Measurements from ENCODE around the gene DCP2.
"Not testable (repeated sequence)": the region's sequence is repeated elsewhere in the genome, so short reads cannot be mapped to it uniquely, and the experiment has no call there.

DCP2 gene

GRCh38 chr5:112976432-112977309 is at the start of gene DCP2:
Gene DCP2 (plus strand): TSS chr5:112976798. CDS start chr5:112976934, 136 bp downstream.
- DNase-seq: peak; percentile 99

DNA sequence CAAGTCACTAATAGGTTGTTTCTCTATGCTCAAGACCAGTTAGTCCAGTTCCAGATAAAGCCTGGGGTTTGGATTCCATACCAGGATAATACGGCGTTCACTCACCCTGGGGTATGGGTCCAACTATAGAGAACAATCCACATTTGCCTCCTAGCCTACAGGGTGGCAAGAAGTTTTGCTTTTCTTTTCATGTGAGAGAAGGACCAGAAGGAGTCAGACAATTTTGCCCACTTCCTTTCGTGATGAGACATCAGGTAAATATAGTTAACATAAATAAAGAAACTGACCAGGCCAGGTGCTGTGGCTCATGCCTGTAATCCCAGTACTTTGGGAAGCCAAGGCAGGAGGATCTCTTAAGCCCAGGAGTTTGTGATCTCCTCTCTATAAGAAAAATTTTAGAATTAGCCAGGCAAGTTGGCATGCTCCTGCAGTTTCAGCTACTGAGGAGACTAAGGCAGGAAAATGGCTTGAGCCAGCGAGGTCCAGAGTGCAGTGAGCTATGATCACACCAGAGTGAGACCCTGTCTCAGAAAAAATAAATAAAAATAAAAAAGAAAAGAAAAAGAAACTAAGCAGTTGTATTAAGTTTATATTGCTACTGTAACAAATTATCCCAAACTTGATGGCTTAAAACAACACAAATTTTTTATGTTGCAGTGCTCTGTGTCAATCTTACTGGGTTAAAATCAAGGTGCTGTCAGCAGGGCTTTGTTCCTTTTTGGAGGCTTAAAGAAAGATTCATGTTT is 47.1 kb upstream of the DCP2 start:
- no peak for DNase-seq

DNA sequence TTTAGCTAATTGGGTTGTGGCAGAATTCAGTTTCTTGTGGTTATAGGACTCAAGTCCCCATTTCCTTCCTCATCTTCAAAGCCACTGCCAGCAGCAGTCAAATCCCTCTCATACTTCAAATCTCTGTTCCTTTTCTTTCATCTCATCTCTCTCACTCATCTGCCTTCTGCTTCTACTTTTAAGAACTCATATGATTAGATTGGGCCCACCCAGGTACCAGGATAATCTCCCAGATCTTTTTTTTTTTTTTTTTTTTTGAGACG is 46.6 kb upstream of the DCP2 start:
- DNase-seq: no peak

DNA sequence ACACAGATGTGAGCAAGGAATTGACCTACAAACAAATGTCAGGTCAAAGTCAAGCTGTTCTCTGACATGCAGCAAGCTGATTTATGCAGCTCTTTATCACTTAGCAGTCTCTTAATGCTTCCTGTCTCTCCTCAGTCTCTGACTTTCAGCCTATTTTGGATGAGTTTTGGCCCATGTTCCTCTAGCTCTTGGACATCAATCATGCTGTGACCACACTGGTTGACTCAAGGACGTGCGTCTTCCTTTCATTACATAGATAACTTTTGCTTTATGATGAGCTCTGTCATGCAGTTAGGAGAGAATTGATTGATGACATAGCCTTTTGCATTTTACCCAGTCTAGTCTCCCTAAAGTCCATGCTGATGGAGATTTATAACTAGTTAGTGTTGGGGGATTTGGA is 45.1 kb upstream of the DCP2 start:
- DNase-seq: no peak

GRCh38 chr5:112933105-112933504 is 43.5 kb upstream of the DCP2 start:
- DNase-seq: no peak

- DNase-seq: peak; percentile 78
These were observed 42.8 kb upstream of the DCP2 start for GRCh38 chr5:112933651-112934365.

GRCh38 chr5:112934366-112934663 is 42.3 kb upstream of the DCP2 start:
- DNase-seq: no peak

DNA sequence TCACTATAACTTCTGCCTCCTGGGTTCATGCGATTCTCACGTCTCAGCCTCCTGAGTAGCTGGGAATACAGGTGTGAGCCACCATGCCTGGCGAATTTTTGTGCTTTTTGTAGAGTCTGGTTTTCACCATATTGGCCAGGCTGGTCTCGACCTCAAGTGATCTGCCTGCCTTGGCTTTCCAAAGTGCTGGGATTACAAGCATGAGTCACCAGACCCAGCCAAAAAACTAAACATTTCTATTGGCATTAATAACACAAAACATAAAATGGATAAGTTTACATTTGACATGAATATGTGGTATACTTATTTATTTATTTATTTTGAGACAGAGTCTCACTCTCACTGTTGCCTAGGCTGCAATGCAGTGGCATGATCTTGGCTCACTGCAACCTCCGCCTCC is 40.9 kb upstream of the DCP2 start:
- peak; percentile 53 for DNase-seq

- DNase-seq: no peak
These were observed 38.3 kb upstream of the DCP2 start for GRCh38 chr5:112938286-112938685.

- no peak for DNase-seq
These were observed 35.9 kb upstream of the DCP2 start for GRCh38 chr5:112940670-112941069.

DNA sequence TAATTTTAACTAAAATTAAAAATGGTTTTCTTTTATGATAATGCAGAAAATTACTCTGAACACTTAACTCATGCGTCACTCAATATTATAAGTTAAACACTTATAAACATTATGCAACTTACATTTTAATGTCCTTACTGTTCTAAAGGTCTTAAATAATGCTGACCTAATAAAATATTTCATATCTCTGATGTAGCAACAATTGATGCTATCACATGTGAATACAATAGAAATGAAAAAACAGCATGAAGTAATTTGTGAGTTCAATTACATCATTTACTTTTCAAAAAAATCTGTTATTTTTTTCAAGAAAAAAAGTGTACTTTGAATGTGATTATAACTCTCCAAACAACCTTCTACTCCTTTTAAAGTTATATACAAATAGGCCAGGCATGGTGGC is 28.1 kb upstream of the DCP2 start:
- DNase-seq: peak; percentile 27

GRCh38 chr5:112951124-112951702 is 25.4 kb upstream of the DCP2 start:
- DNase-seq: no peak

DNA sequence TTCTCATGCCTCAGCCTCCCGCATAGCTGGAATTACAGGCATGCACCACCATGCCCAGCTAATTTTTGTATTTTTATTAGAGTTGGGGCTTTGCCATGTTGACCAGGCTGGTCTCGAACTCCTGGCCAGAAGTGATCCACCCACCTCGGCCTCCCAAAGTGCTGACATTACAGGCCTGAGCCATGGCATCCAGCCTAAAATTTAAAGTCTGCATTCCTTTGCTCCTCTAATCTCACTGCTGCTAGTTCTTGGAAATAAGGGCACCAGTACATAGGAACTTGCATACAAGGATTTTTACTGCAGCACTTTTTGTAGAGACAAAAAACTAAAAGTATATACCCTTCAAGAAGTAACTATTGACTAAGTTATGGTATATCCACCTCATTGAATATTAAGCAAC is 20.0 kb upstream of the DCP2 start:
- DNase-seq: no peak

DNA sequence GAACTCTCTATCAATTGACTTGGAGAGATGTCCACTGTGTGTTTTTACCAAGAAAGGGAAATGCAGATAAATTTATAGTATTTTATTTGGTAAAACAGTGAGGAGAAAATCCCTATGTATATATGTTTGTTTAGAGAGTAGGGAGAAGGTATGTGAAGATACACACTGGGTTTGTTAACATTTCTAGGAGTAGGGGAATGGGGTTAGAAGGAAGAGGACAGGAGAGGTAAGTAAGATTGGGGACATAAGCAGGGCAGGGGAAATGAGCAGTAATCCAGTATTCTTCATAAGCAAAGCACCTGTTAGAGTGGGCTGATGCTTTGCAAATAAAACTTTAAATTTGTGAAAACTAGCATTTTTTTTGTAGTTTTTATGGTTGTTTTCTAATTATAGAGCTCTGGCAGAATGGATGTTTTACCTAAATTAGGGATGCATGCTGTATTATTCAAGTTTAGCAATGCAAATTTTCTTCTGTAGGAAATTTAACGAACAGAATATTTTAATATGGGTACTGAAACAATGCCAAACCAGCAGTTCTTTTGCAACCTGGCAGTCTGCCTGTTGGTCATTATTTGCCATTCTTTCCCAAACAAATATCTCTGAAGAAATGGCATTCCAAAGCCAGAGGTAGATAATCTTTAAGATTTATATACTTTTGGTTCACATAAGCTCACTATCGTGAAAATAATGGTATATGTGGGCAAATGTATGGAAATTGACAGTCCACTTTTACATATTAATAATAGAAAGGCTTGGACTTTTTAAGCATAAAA is 19.4 kb upstream of the DCP2 start:
- DNase-seq: no peak

- DNase-seq: peak; percentile 95
These were observed 18.2 kb upstream of the DCP2 start for GRCh38 chr5:112958093-112959088.

- peak; percentile 83 for DNase-seq
These were observed 16.7 kb upstream of the DCP2 start for GRCh38 chr5:112959872-112960271.

GRCh38 chr5:112960315-112960714 is 16.3 kb upstream of the DCP2 start:
- DNase-seq: no peak

DNA sequence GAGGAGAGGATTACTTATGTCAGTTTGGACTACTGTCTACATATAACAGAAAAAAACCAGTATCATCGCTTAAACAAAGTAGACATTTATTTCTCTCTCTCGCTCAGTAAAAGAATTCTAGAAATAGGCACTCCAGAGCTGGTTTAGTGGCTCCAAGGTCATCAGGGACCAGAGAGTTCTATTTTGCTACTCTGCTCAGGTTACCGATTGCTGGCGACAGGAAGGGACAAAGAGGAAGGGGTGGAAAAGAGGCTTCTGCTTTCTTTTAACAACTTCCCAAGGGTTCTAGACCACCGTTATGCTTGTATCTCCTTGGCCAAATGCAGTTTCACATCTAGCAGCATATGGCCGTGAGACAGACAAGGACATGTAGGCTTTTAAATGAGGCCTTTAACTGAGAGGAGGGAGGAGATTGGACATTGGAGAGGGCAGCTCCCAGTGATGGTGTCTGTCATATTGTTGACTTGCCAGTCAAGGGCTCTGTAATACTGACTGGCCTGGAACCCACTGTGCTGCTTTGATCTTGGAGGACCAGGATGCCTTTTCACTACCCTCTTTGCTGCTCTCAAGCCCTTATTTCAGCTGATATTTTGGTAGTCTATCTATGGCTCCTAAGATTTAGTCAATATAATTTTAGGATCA is 15.6 kb upstream of the DCP2 start:
- no peak for DNase-seq

DNA sequence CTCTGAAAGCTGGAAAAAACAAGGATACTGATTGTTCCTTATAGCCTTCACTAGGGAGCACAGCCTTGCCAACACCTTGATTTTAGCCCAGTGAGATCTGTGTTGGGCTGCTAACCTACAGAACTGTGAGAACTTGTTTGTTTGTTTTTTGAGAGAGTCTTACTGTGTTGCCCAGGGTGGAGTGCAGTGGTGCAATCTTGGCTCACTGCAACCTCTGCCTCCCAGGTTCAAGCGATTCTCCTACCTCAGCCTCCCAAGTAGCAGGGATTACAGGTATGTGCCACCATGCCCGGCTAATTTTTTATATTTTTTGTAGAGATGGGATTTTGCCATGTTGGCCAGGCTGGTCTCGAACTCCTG is 13.2 kb upstream of the DCP2 start:
- not testable (repeated sequence) for DNase-seq

- no peak for DNase-seq
These were observed 10.8 kb upstream of the DCP2 start for GRCh38 chr5:112965733-112966306.

All from HCEC 1CT (cell line).